PC-9 (cell line): ENCODE data around the gene TMPRSS4. TPM values are rescaled to one million over a fixed set of nuclear protein-coding genes. Genes with fewer than 3 reads are reported as not detected.

Experiments
- BruUV-seq: library from RNA; stranded (reverse); fragments of 400-500 nt; replicated peaks from 2 replicates; lab custom pipeline; 2021; lab: Mats Ljungman, UMichigan
- CTCF ChIA-PET: fragments of 300-600 bp; sonication (Branson Sonifier 250); formaldehyde crosslinking; loops from one replicate; lab custom pipeline; 2022; ENCODE audit warnings: antibody characterized with exemption; lab: Charles Lee
- POLR2A ChIA-PET: fragments of 300-600 bp; sonication (Branson Sonifier 250); formaldehyde crosslinking; loops from one replicate; lab custom pipeline; 2022; ENCODE audit warnings: antibody characterized with exemption; ENCODE audit not compliant: unreplicated experiment; lab: Charles Lee
- DNase-seq, 2 experiments: peaks; one replicate each; pipeline versions ENCODE4 v3.0.0 to v3.0.0-alpha.2; 2015 to 2022; ENCODE audit warnings: mixed read lengths in 1 of 2
- H2AFZ ChIP-seq: fragments of 200-600 bp; sonication (generic); 2 replicates; pipeline ENCODE4 v1.8.1; 2017; ENCODE audit warnings: antibody characterized with exemption
- H3F3A ChIP-seq: fragments of 200-600 bp; sonication (generic); 2 replicates; pipeline ENCODE4 v1.8.1; 2017; ENCODE audit warnings: antibody characterized with exemption, mild to moderate bottlenecking, low read depth; ENCODE audit not compliant: insufficient read depth
- H3K27ac ChIP-seq: fragments of 200-600 bp; sonication (generic); 2 replicates; pipeline ENCODE4 v1.6.1; 2016; ENCODE audit warnings: mixed run types
- H3K27me3 ChIP-seq: fragments of 200-600 bp; sonication (generic); 2 replicates; pipeline ENCODE4 v1.6.1; 2016; ENCODE audit warnings: low read depth, mixed run types; ENCODE audit not compliant: insufficient read depth
- H3K36me3 ChIP-seq: fragments of 200-600 bp; sonication (generic); 2 replicates; pipeline ENCODE4 v1.6.1; 2016; ENCODE audit warnings: low read depth, mixed run types
- H3K4me1 ChIP-seq: fragments of 200-600 bp; sonication (generic); replicated peaks from 2 replicates; pipeline ENCODE4 v1.6.1; 2016; ENCODE audit warnings: mixed run types; ENCODE audit not compliant: insufficient read depth
- H3K4me2 ChIP-seq: fragments of 200-600 bp; sonication (generic); 2 replicates; pipeline ENCODE4 v1.6.1; 2017; ENCODE audit warnings: mixed run types
- H3K4me3 ChIP-seq: fragments of 200-600 bp; sonication (generic); 2 replicates; pipeline ENCODE4 v1.6.1; 2016; ENCODE audit warnings: mixed run types
- H3K79me2 ChIP-seq: fragments of 200-600 bp; sonication (generic); 2 replicates; pipeline ENCODE4 v1.6.1; 2017; ENCODE audit warnings: low read depth, mixed run types
- H3K9me2 ChIP-seq: fragments of 200-600 bp; sonication (generic); 2 replicates; pipeline ENCODE4 v1.8.1; 2017; ENCODE audit warnings: mild to moderate bottlenecking; ENCODE audit not compliant: insufficient read depth
- H3K9me3 ChIP-seq: fragments of 200-600 bp; sonication (generic); 2 replicates; pipeline ENCODE4 v1.8.1; 2016; ENCODE audit warnings: low read depth; ENCODE audit not compliant: insufficient read depth
- H4K20me1 ChIP-seq: fragments of 200-600 bp; sonication (generic); 2 replicates; pipeline ENCODE4 v1.8.1; 2017; ENCODE audit not compliant: insufficient read depth
- CTCF ChIP-seq: fragments of 200-600 bp; sonication (generic); conservative IDR thresholded peaks from 2 replicates; pipeline ENCODE4 v1.6.1; 2017; ENCODE audit warnings: mixed run types, antibody characterized with exemption, mild to moderate bottlenecking, moderate library complexity
- EZH2 ChIP-seq: fragments of 200-600 bp; sonication (generic); IDR thresholded peaks from 2 replicates; pipeline ENCODE4 v1.8.0; 2017; ENCODE audit warnings: antibody characterized with exemption, low read depth
- intact Hi-C: fragments of 100-400 bp; cut with micrococcal nuclease; formaldehyde crosslinking; loops from one replicate; pipeline ENCODE4 v1.10.0; 2022; ENCODE audit not compliant: unreplicated experiment
- total RNA-seq: library from RNA; stranded (reverse); gene quantifications from 2 replicates; pipeline ENCODE4 v1.2.3, GENCODE V29; 2021

The TMPRSS4 gene
- total RNA-seq, 1 experiment from 2014 or later, result 27.6 TPM

GRCh38 chr11:118115048-118115447 lies 38.2 kb downstream of the TMPRSS4 start:
- H3K9me2 ChIP-seq, result no peaks in the 10 kb centered on the region
- H3K4me1 ChIP-seq, result peaks cover 11% of the 10 kb centered on the region
- no peaks in the 10 kb centered on the region for H3K9me3 ChIP-seq
- TF ChIP-seq EZH2 (no peak), CTCF (no peak)
- H2AFZ ChIP-seq, result no peak overlapping the region
- no peak overlapping the region for H3K4me3 ChIP-seq
- intact Hi-C loops, result no loop called here
- no peaks in the 10 kb centered on the region for H3F3A ChIP-seq
- BruUV-seq, result no TSS peak
- no peaks in the 10 kb centered on the region for H4K20me1 ChIP-seq
- ChIA-PET POLR2A (no interaction called here), CTCF (no interaction called here)
- no peaks in the 10 kb centered on the region for H3K27me3 ChIP-seq
- H3K79me2 ChIP-seq, result no peaks in the 10 kb centered on the region
- H3K4me2 ChIP-seq, result no peak overlapping the region
- no peaks in the 10 kb centered on the region for H3K36me3 ChIP-seq
- H3K27ac ChIP-seq, result no peak overlapping the region
- DNase-seq, result no peak

GRCh38 chr11:118117790-118118601 lies 41.1 kb downstream of the TMPRSS4 start:
- POLR2A ChIA-PET, result no interaction called here
- no TSS peak for BruUV-seq
- Histone ChIP-seq H3K79me2 (no peaks in the 10 kb centered on the region), H2AFZ (no peak overlapping the region), H3K27me3 (no peaks in the 10 kb centered on the region), H3K9me2 (peaks cover 4% of the 10 kb centered on the region; the same call in 1 of the 2 replicates), H3K36me3 (no peaks in the 10 kb centered on the region), H4K20me1 (no peaks in the 10 kb centered on the region), H3K4me1 (no peaks in the 10 kb centered on the region), H3K4me3 (no peak overlapping the region), H3K4me2 (no peak overlapping the region), H3K9me3 (no peaks in the 10 kb centered on the region), H3F3A (no peaks in the 10 kb centered on the region), H3K27ac (no peak overlapping the region)
- DNase-seq, result no peak
- TF ChIP-seq CTCF (no peak), EZH2 (no peak)
- intact Hi-C loops, result no loop called here
- CTCF ChIA-PET, result no interaction called here

GRCh38 chr11:118120793-118121192 lies 43.9 kb downstream of the TMPRSS4 start:
- peaks cover 4% of the 10 kb centered on the region; the same call in 1 of the 2 replicates for H3K9me2 ChIP-seq
- no peaks in the 10 kb centered on the region for H3K36me3 ChIP-seq
- no peaks in the 10 kb centered on the region for H3K9me3 ChIP-seq
- DNase-seq, result no peak
- intact Hi-C loops, result no loop called here
- no peak for TF ChIP-seq EZH2
- no peak for TF ChIP-seq CTCF
- no peaks in the 10 kb centered on the region for H3K4me1 ChIP-seq
- BruUV-seq, result no TSS peak
- H3K4me2 ChIP-seq, result no peak overlapping the region
- no peaks in the 10 kb centered on the region for H4K20me1 ChIP-seq
- H2AFZ ChIP-seq, result no peak overlapping the region
- ChIA-PET POLR2A (no interaction called here), CTCF (no interaction called here)
- no peak overlapping the region for H3K4me3 ChIP-seq
- no peak overlapping the region for H3K27ac ChIP-seq
- H3K27me3 ChIP-seq, result no peaks in the 10 kb centered on the region
- no peaks in the 10 kb centered on the region for H3K79me2 ChIP-seq
- no peaks in the 10 kb centered on the region for H3F3A ChIP-seq
